ENCODE results near the gene RACGAP1. TPM values are rescaled to one million over a fixed set of nuclear protein-coding genes. Genes with fewer than 3 reads are reported as not detected.

Gene RACGAP1
- total and polyA plus RNA-seq, 12 donors = 1.0 to 17.8 (median 3.9) TPM

DNA sequence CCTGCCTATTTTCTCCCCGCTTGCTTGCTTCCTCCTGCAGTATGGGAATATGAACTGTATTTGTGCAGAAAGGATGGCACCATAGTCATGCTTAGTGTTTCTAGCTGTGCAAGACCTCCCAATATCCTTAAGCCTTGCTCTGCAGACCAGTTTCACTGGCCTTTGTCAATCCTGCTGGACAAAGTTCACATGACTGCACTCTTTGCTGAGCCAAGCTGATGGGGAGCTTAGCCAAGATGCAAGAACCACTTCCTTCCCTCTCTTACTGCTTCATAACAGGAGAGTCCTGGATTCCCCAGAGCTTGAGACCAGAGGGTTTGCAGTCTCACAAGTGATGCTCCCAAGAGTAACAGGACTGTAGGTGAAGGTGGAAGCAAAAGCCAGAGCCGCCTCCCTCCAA is 35.9 kb upstream of the RACGAP1 start:
- WGBS, 2 donors = 88% methylated on average over 2 of the region's 2 CpGs
- no peak for ATAC-seq
- DNase-seq = no peak
- intact Hi-C loops (cut with DNase I) = loop anchor here in 1 of 10 donors (5.0 kb wide), 1 partner anchor 194 kb away; no protein-coding TSS in a partner anchor
- H3K4me3 ChIP-seq = no peak overlapping the region
- H3K27me3 ChIP-seq = peaks cover 0 to 32% (median 16%) of the 10 kb centered on the region in 7 donors
- H3K36me3 ChIP-seq = no peaks in the 10 kb centered on the region
- peaks cover 0 to 40% (median 12%) of the 10 kb centered on the region in 9 donors for H3K4me1 ChIP-seq
- TF ChIP-seq, protein P1, sequence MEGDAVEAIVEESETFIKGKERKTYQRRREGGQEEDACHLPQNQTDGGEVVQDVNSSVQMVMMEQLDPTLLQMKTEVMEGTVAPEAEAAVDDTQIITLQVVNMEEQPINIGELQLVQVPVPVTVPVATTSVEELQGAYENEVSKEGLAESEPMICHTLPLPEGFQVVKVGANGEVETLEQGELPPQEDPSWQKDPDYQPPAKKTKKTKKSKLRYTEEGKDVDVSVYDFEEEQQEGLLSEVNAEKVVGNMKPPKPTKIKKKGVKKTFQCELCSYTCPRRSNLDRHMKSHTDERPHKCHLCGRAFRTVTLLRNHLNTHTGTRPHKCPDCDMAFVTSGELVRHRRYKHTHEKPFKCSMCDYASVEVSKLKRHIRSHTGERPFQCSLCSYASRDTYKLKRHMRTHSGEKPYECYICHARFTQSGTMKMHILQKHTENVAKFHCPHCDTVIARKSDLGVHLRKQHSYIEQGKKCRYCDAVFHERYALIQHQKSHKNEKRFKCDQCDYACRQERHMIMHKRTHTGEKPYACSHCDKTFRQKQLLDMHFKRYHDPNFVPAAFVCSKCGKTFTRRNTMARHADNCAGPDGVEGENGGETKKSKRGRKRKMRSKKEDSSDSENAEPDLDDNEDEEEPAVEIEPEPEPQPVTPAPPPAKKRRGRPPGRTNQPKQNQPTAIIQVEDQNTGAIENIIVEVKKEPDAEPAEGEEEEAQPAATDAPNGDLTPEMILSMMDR (IDR thresholded peaks at IDR 0.05) = no peak
- no peaks in the 10 kb centered on the region for H3K9me3 ChIP-seq
- no peak overlapping the region for H3K27ac ChIP-seq

DNA sequence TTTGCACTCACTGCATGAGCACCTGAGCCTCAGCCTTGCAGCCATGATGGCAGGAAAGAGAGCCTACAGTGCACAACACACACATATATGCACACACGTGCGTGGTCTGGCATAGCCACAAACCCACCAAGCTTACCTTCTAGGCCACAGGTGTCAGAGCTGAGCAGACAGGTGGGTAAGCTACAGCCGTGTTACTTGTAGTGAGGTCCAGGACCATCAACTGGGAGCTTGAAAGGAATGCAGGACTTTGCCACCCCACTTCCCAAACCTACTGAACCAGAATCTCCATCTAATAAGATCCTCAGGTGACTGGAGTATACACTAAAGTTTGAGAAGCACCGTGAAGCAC is 34.8 kb upstream of the RACGAP1 start:
- Histone ChIP-seq H3K9me3 (no peaks in the 10 kb centered on the region), H3K27me3 (peaks cover 0 to 42% (median 22%) of the 10 kb centered on the region in 7 donors), H3K4me1 (peaks cover 0 to 46% (median 19%) of the 10 kb centered on the region in 9 donors), H3K36me3 (no peaks in the 10 kb centered on the region), H3K27ac (no peak overlapping the region), H3K4me3 (no peak overlapping the region)
- TF ChIP-seq, protein P1 (IDR thresholded peaks at IDR 0.05) = no peak
- WGBS, 2 donors = 68 to 70% methylated on average over 4 of the region's 4 CpGs
- ATAC-seq (no peak), DNase-seq (no peak)
- intact Hi-C loops (cut with DNase I) = loop anchor here in 1 of 10 donors (5.0 kb wide), 1 partner anchor 193 kb away; no protein-coding TSS in a partner anchor

DNA sequence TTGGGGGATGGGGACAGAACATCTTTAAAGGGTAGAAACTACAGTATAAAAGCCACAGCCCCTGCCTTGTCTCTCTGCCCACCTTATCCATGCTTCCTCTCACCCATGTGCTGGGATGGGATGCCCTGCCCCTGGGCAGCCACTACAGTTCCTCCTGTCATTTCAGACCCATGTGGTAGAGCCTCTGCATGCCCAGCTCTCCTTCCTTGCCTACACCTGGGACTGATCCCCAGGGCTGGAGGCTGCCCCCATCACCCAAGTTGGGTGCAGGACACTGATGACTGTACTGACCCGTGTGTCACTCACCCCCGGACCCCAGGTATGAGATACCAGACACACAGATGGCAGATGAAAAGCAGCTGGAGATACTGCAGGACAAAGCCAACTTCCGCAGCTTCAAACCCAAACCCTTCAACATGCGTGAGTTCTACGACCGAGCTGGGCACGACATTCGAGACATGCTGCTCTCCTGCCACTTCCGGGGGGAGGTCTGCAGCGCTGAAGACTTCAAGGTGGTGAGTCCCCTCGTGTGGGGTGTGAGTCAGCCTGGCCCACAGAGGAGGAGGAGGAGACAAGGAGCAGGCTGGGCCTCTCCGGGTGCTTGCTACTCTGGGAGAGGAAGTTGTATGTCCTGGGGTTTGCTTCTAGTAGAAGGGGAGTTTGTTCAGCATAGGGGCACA is 34.3 kb upstream of the RACGAP1 start:
- Histone ChIP-seq H3K36me3 (no peaks in the 10 kb centered on the region), H3K9me3 (no peaks in the 10 kb centered on the region), H3K27ac (no peak overlapping the region), H3K27me3 (peaks cover 0 to 42% (median 22%) of the 10 kb centered on the region in 7 donors), H3K4me3 (no peak overlapping the region), H3K4me1 (peaks cover 0 to 46% (median 19%) of the 10 kb centered on the region in 9 donors)
- no peak for DNase-seq
- intact Hi-C loops (cut with DNase I) = loop anchor here (5.0 to 10.0 kb wide), 5 partner anchors 87 to 285 kb away; partner anchors contain the start of gene AQP6 (in 1 of the 10)
- 81% methylated on average over 12 of the region's 12 CpGs for WGBS, 2 donors
- no peak for ATAC-seq
- TF ChIP-seq, protein P1 (IDR thresholded peaks at IDR 0.05) = no peak

DNA sequence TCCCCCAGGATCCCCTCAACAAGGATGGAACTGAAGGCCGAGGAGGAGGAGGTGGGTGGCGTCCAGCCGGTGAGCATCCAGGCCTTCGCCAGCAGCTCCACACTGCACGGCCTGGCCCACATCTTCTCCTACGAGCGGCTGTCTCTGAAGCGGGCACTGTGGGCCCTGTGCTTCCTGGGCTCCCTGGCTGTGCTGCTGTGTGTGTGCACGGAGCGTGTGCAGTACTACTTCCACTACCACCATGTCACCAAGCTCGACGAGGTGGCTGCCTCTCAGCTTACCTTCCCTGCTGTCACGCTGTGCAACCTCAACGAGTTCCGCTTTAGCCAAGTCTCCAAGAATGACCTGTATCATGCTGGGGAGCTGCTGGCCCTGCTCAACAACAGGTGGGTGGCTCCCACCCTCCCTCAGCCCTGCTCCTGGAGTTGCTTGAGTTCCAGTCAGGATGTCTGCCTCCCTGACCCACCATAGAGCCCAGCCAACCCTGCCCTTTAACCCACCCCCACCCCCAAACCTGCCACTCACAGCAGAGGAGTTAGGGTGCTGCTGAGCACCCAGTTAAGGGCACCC is 33.5 kb upstream of the RACGAP1 start:
- no peaks in the 10 kb centered on the region for H3K9me3 ChIP-seq
- H3K27me3 ChIP-seq = peaks cover 0 to 42% (median 22%) of the 10 kb centered on the region in 7 donors
- intact Hi-C loops (cut with DNase I) = loop anchor here (5.0 to 10.0 kb wide), 5 partner anchors 87 to 284 kb away; partner anchors contain the start of gene AQP6 (in 1 of the 10)
- TF ChIP-seq, protein P1 (IDR thresholded peaks at IDR 0.05) = no peak
- H3K4me3 ChIP-seq = no peak overlapping the region
- DNase-seq = no peak
- H3K27ac ChIP-seq = no peak overlapping the region
- H3K36me3 ChIP-seq = no peaks in the 10 kb centered on the region
- WGBS, 2 donors = 91 to 94% methylated on average over 15 of the region's 15 CpGs
- no peak for ATAC-seq
- H3K4me1 ChIP-seq = peaks cover 0 to 46% (median 19%) of the 10 kb centered on the region in 9 donors
